Activated CD4-positive, alpha-beta memory T cell treated with anti-CD3 and anti-CD28 coated beads for 36 hours (primary cell): ENCODE results near the gene ZNF574. TPM values are rescaled to one million over a fixed set of nuclear protein-coding genes. Genes with fewer than 3 reads are reported as not detected.
"Not testable (repeated sequence)": the region's sequence is repeated elsewhere in the genome, so short reads cannot be mapped to it uniquely, and the experiment has no call there.

Experiments
- CTCF ChIA-PET: fragments of 350-600 bp; sonication (Branson Sonifier 250); formaldehyde crosslinking; loops from one replicate; lab custom pipeline; 2021; ENCODE audit warnings: antibody characterized with exemption, inconsistent platforms; lab: Charles Lee
- POLR2A ChIA-PET: fragments of 350-600 bp; sonication (Branson Sonifier 250); formaldehyde crosslinking; loops from one replicate; lab custom pipeline; 2021; ENCODE audit warnings: antibody characterized with exemption; lab: Charles Lee
- DNase-seq: peaks from one replicate; pipeline ENCODE4 v3.0.0-alpha.2; 2020
- H3K27ac Mint-ChIP-seq: one replicate; pipeline ENCODE4 v1.8.0; 2021; ENCODE audit warnings: mixed read lengths
- H3K27me3 Mint-ChIP-seq: one replicate; pipeline ENCODE4 v1.8.0; 2021; ENCODE audit warnings: mixed read lengths
- H3K36me3 Mint-ChIP-seq: one replicate; pipeline ENCODE4 v1.8.0; 2021; ENCODE audit warnings: mixed read lengths
- H3K4me1 Mint-ChIP-seq: one replicate; pipeline ENCODE4 v1.8.0; 2021; ENCODE audit warnings: low read depth, mixed read lengths
- H3K4me3 Mint-ChIP-seq: one replicate; pipeline ENCODE4 v1.8.0; 2021; ENCODE audit warnings: mild to moderate bottlenecking, mixed read lengths
- H3K9me3 Mint-ChIP-seq: one replicate; pipeline ENCODE4 v1.8.0; 2021; ENCODE audit warnings: mixed read lengths
- intact Hi-C: fragments of 100-400 bp; cut with micrococcal nuclease; formaldehyde crosslinking; loops from one replicate; pipeline ENCODE4 v1.15.1; 2023
- total RNA-seq, 2 experiments: library from RNA; stranded (reverse); gene quantifications; one replicate each; pipeline ENCODE4 v1.2.3, GENCODE V29; 2021

The ZNF574 gene
- total RNA-seq, 2 experiments from 2014 or later = 12.2 to 13.2 TPM

DNA sequence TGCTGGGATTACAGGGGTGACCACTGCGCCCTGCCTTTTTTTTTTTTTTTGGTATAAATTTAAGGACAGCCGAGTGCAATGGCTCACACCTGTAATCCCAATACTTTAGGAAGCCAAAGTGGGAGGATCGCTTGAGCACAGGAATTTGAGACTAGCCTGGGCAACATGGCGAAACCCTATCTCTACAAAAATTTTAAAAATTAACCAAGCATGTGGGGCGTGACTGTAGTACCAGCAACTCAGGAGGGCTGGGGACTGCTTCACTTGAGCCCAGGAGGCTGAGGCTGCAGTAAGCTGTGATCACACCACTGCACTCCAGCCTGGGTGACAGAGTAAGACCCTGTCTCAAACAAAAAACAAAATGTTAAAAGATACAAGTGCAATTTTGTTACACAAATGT, 21.5 kb downstream of the ZNF574 start:
- Mint-ChIP-seq H3K4me3 (no peak overlapping the region), H3K9me3 (no peaks in the 10 kb centered on the region), H3K27ac (no peak overlapping the region), H3K27me3 (no peaks in the 10 kb centered on the region), H3K36me3 (peaks cover 51% of the 10 kb centered on the region), H3K4me1 (no peaks in the 10 kb centered on the region)
- DNase-seq = no peak
- intact Hi-C loops = no loop called here
- ChIA-PET POLR2A (interaction anchor here (0.6 kb wide), 1 partner anchor 21 kb away, joined by 4 read pairs; no protein-coding TSS in a partner anchor), CTCF (interaction anchor here (1.0 kb wide), 1 partner anchor 63 kb away, joined by 3 read pairs; no protein-coding TSS in a partner anchor)

DNA sequence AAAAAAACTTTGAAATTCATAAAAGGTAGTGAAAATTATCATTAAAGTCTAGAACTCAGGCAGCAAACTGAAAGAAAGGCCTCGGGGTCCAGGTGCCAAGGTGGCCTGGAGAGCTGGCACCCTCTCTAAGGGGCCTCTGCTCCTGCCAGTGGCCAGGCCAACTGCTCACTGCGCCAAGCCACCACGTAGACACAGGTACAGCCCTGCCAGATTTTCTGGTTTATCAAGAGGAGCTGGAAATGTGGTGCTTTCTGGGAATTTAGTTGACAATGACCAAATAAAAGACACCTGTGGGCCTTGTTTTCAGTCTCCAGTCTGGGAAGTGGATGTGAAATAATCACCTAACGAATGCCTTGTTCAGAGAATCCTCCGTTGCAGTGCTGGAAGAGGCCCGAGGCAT, 22.8 kb downstream of the ZNF574 start:
- no peak overlapping the region for H3K4me3 Mint-ChIP-seq

DNA sequence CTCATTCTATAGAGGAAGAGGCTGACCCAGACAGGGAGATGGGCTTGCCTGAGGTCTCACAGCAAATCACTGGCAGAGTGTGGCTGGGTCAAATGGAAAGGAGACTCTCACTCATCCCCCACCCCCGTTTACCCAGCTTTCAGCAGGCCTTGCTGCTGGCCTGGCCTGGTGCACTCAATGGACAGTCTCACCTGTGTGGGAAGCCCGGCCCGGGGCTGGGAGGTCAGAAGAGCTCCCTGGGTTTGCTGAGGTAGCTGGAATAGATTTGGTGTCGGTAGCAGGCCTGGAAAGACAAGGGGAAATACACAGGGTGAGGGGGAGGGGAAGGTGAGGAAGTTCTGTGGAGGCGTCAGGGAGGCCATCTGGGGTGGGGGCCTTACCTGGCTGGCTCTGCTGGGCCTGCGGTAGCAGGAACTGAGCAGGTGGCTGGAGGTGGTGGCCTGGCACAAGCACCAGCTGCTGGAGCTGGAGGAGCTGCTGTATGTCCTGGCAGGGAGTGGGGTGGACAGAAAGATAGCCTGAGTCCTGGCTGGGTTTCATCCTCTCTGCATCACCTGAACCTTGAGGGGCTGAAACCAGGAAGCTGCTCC, 23.5 kb downstream of the ZNF574 start:
- intact Hi-C loops = no loop called here
- H3K36me3 Mint-ChIP-seq = peaks cover 46% of the 10 kb centered on the region
- H3K4me1 Mint-ChIP-seq = peaks cover 2% of the 10 kb centered on the region
- no peaks in the 10 kb centered on the region for H3K9me3 Mint-ChIP-seq
- H3K27me3 Mint-ChIP-seq = no peaks in the 10 kb centered on the region
- POLR2A ChIA-PET = no interaction called here
- H3K27ac Mint-ChIP-seq = no peak overlapping the region
- no peak overlapping the region for H3K4me3 Mint-ChIP-seq
- CTCF ChIA-PET = interaction anchor here (0.6 to 1.7 kb wide), 2 partner anchors 9 to 346 kb away, joined by 6 to 11 read pairs; no protein-coding TSS in a partner anchor
- no peak for DNase-seq

More for the DNA sequence above, 22.8 kb downstream of the ZNF574 start:
- no peak for DNase-seq
- H3K9me3 Mint-ChIP-seq = no peaks in the 10 kb centered on the region
- ChIA-PET POLR2A (no interaction called here), CTCF (interaction anchor here (0.8 to 1.7 kb wide), 2 partner anchors 9 to 86 kb away, joined by 3 to 11 read pairs; no protein-coding TSS in a partner anchor)
- no peak overlapping the region for H3K27ac Mint-ChIP-seq
- H3K36me3 Mint-ChIP-seq = peaks cover 50% of the 10 kb centered on the region
- H3K4me1 Mint-ChIP-seq = peaks cover 2% of the 10 kb centered on the region
- intact Hi-C loops = no loop called here
- no peaks in the 10 kb centered on the region for H3K27me3 Mint-ChIP-seq

DNA sequence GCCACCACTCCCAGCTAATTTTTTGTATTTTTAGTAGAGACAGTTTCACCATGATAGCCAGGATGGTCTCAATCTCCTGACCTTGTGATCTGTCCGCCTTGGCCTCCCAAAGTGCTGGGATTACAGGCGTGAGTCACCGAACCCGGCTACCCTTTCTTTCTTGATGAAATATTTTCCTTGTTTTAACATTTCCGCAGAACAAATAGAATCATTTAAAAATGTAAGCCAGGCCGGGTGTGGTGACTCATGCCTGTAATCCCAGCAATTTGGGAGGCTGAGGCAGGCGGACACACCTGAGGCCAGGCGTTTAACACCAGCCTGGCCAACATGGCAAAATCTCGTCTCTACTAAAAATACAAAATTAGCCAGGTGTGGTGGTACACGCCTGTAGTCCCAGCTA, 24.3 kb downstream of the ZNF574 start:
- POLR2A ChIA-PET, H3K4me3 Mint-ChIP-seq, H3K4me1 Mint-ChIP-seq, H3K27me3 Mint-ChIP-seq, H3K9me3 Mint-ChIP-seq, DNase-seq, H3K27ac Mint-ChIP-seq, intact Hi-C loops: not testable (repeated sequence)
- CTCF ChIA-PET = interaction anchor here (0.6 to 1.7 kb wide), 3 partner anchors 8 to 347 kb away, joined by 3 to 11 read pairs (median 6); no protein-coding TSS in a partner anchor
- H3K36me3 Mint-ChIP-seq = peaks cover 45% of the 10 kb centered on the region

DNA sequence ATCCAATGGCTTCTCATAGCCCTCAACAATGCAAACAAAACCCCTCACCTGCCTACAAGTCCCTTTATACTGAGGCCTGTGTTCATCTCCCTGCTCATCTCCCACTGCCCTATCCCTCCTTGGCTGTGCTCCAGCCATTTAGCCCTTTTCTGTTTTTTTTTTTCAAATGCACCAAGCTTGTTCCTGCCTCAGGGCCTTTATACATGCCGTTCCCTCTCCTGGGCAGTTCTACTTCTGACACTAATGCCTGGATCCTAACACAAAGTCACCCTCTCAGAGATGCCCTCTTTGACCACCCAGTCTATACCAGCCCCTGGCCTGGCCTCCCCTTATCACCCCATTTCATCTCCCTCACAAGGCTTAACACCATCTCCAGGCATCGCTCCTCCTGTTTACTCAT, 26.9 kb downstream of the ZNF574 start:
- DNase-seq = no peak
- no peaks in the 10 kb centered on the region for H3K9me3 Mint-ChIP-seq
- no peaks in the 10 kb centered on the region for H3K27me3 Mint-ChIP-seq
- POLR2A ChIA-PET = no interaction called here
- CTCF ChIA-PET = interaction anchor here (1.5 kb wide), 1 partner anchor 84 kb away, joined by 5 read pairs; no protein-coding TSS in a partner anchor
- H3K36me3 Mint-ChIP-seq = peaks cover 38% of the 10 kb centered on the region
- H3K4me3 Mint-ChIP-seq = no peak overlapping the region
- no peak overlapping the region for H3K27ac Mint-ChIP-seq
- intact Hi-C loops = no loop called here
- peaks cover 19% of the 10 kb centered on the region for H3K4me1 Mint-ChIP-seq

DNA sequence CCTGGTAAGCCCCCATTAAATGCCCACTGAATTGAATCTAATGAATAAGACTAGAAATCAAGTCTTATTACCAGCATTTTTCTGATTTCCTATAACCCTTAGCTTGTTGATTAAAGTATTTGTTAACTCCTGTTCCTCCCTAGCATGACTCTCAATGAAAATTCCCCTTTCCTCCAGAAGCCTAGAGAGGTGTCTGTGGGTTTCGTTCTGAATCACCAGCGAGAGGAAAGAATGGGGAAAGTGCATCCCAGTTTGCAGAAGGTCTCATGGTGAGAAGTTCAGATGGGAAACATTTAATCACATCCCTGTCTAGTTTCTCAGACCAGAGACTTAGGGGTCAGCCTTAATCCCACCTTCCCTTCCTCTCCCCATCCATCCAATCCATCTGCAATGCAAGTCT, 29.4 kb downstream of the ZNF574 start:
- CTCF ChIA-PET = no interaction called here

DNA sequence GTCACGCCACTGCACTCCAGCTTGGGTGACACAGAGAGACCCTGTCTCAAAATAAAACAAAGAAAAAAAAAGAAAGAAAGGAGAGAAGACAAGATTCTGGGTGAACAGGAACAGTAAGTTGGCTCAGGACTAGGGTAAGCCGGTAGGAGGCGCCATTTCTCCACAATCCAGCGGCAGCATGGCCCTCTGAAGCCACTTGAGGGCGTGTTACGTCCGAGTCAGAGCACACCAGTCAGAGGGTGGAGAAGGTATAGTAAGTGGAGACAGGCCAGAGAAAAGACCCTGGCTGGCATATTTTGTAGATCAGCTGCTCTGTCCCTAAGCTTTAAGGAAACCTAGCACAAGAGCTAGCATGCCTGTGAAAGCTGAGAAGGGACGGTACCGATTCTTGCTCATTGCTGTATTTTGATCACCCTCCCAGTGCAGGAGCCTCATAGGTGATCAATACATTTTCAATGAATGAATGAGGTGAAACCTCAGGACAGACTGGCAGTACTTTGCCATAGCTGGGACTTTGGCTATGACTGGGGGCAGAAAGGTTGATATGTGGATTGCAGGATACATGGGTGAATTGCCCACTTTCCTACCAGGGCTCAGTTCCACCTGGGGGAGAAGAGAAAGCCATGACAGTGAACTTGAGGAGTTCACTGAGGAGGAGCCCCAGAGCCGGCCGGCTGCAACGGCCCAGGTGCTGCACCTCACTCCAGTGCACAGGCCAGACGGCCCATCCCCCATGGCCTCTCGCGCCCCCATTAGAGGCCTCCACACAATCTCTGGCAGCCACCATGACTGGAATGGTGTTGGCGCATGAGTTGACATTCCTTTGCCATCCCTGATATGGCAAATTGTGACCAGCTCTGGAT, 32.8 kb downstream of the ZNF574 start:
- no peak overlapping the region for H3K4me3 Mint-ChIP-seq
- POLR2A ChIA-PET = interaction anchor here (1.3 kb wide), 1 partner anchor 24 kb away, joined by 3 read pairs; no protein-coding TSS in a partner anchor
- H3K27ac Mint-ChIP-seq = no peak overlapping the region
- no peaks in the 10 kb centered on the region for H3K27me3 Mint-ChIP-seq
- H3K4me1 Mint-ChIP-seq = peaks cover 55% of the 10 kb centered on the region
- H3K9me3 Mint-ChIP-seq = no peaks in the 10 kb centered on the region
- intact Hi-C loops = loop anchor here (1.0 to 2.0 kb wide), 5 partner anchors 15 to 217 kb away; partner anchors contain the start of genes GSK3A and MEGF8
- CTCF ChIA-PET = interaction anchor here (0.6 to 9.3 kb wide), 45 partner anchors 9 to 710 kb away, joined by 3 to 82 read pairs (median 4); partner anchors contain the start of genes DEDD2, GSK3A, POU2F2 and ZNF526
- H3K36me3 Mint-ChIP-seq = peaks cover 31% of the 10 kb centered on the region
- DNase-seq = peak; percentile 94

More for the DNA sequence above, 29.4 kb downstream of the ZNF574 start:
- Mint-ChIP-seq H3K9me3 (no peaks in the 10 kb centered on the region), H3K36me3 (peaks cover 25% of the 10 kb centered on the region), H3K27ac (peak overlapping the region; percentile 19), H3K4me1 (peaks cover 29% of the 10 kb centered on the region), H3K27me3 (no peaks in the 10 kb centered on the region), H3K4me3 (no peak overlapping the region)
- POLR2A ChIA-PET = no interaction called here
- DNase-seq = no peak
- intact Hi-C loops = no loop called here

DNA sequence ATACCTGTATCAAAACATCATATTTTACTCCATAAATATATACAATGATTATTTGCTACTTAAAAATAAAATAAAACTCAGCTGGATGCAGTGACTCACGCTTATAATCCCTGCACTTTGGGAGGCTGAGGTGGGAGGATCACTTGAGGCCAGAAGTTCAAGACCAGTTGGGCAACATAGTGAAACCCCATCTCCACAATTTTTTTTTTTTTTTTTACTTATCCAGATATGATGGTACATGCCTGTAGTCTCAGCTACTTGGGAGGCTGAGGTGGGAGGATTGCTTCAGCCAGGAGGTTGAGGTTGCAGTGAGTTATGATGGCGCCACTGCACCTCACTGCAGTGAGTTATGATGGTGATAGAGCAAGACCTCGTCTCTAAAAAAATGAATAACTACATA, 33.9 kb downstream of the ZNF574 start:
- CTCF ChIA-PET = interaction anchor here (0.9 to 9.3 kb wide), 12 partner anchors 10 to 329 kb away, joined by 3 to 82 read pairs (median 12); partner anchors contain the start of genes GSK3A and POU2F2
- Mint-ChIP-seq H3K27ac (no peak overlapping the region), H3K4me3 (no peak overlapping the region), H3K36me3 (peaks cover 32% of the 10 kb centered on the region), H3K9me3 (no peaks in the 10 kb centered on the region), H3K4me1 (peaks cover 58% of the 10 kb centered on the region), H3K27me3 (no peaks in the 10 kb centered on the region)
- POLR2A ChIA-PET = interaction anchor here (1.3 kb wide), 1 partner anchor 23 kb away, joined by 3 read pairs; no protein-coding TSS in a partner anchor
- intact Hi-C loops = loop anchor here (2.0 kb wide), 1 partner anchor 133 kb away; the partner anchor contains the start of gene GSK3A
- no peak for DNase-seq

DNA sequence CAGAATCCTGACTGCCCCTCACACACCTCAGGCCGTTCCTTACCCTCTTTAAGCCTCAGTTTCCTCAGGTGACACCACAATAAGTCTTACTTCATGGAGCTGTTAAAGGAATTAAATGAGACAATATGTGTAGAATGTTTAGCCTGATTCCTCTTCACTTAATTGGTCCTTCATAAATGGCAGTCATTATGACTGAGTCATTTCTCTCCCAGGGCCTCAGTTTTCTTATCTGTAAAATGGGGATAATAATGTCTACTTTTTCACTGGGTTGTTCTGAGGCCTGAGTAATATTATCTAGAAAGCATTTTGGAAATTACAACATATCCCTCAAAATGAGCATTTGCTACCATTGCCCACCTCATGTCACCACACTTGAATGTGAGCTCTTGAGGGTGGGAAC, 34.7 kb downstream of the ZNF574 start:
- no peak overlapping the region for H3K4me3 Mint-ChIP-seq
- no peaks in the 10 kb centered on the region for H3K9me3 Mint-ChIP-seq
- DNase-seq = no peak
- CTCF ChIA-PET = interaction anchor here (0.7 to 9.3 kb wide), 8 partner anchors 9 to 290 kb away, joined by 3 to 82 read pairs (median 6); partner anchors contain the start of gene POU2F2
- intact Hi-C loops = no loop called here
- peaks cover 51% of the 10 kb centered on the region for H3K4me1 Mint-ChIP-seq
- peak overlapping the region; percentile 71 for H3K27ac Mint-ChIP-seq
- POLR2A ChIA-PET = interaction anchor here (0.6 to 1.0 kb wide), 2 partner anchors 13 to 169 kb away, joined by 3 read pairs; no protein-coding TSS in a partner anchor
- no peaks in the 10 kb centered on the region for H3K27me3 Mint-ChIP-seq
- peaks cover 34% of the 10 kb centered on the region for H3K36me3 Mint-ChIP-seq

DNA sequence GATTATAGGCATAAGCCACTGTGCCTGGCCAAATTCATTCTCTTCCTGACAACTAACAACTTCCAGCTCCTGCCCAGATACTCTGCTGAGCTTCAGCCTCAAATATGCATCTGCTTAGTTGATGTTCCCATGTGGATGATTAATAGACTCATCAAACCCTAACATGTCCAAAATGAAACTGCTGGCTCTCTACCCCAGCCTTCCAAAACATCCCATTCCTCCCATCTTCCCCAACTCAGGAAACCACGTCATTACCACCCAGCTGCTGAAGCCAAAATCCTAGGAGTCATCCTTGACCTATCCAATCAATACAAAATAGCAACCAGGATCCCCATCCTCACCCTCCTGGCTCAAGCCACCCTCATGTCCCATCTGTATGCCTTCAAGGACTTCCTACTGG, 35.4 kb downstream of the ZNF574 start:
- intact Hi-C loops = no loop called here
- peak overlapping the region; percentile 71 for H3K27ac Mint-ChIP-seq
- POLR2A ChIA-PET = interaction anchor here (1.0 kb wide), 1 partner anchor 12 kb away, joined by 3 read pairs; no protein-coding TSS in a partner anchor
- H3K36me3 Mint-ChIP-seq = peaks cover 41% of the 10 kb centered on the region
- H3K4me3 Mint-ChIP-seq = no peak overlapping the region
- DNase-seq = no peak
- peaks cover 44% of the 10 kb centered on the region for H3K4me1 Mint-ChIP-seq
- CTCF ChIA-PET = interaction anchor here (0.7 to 9.3 kb wide), 5 partner anchors 12 to 73 kb away, joined by 3 to 82 read pairs (median 10); partner anchors contain the start of gene POU2F2
- no peaks in the 10 kb centered on the region for H3K27me3 Mint-ChIP-seq
- no peaks in the 10 kb centered on the region for H3K9me3 Mint-ChIP-seq

DNA sequence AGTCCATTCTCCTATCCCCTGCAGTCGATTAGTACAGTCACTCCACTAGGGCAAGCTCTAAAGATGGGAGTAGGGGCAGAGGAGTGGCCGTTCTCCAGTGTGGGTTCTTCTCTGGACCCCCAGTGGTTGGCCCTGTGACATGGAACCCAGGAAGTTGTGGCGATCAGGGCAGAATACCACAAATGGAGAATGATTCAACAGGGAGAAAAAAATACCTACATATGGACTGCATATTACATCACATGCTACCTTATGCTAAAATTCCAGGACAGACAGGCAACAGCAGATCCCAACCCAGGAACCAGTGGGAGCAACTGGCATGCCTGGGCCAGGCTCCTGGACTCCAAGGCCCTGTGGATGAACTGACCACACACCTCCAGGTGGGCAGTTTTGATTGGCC, 35.8 kb downstream of the ZNF574 start:
- ChIA-PET CTCF (interaction anchor here (1.3 to 9.3 kb wide), 3 partner anchors 12 to 73 kb away, joined by 10 to 82 read pairs (median 43); partner anchors contain the start of gene POU2F2), POLR2A (no interaction called here)
- peaks cover 44% of the 10 kb centered on the region for H3K4me1 Mint-ChIP-seq
- no peaks in the 10 kb centered on the region for H3K27me3 Mint-ChIP-seq
- H3K27ac Mint-ChIP-seq = peak overlapping the region; percentile 71
- H3K4me3 Mint-ChIP-seq = no peak overlapping the region
- intact Hi-C loops = no loop called here
- no peaks in the 10 kb centered on the region for H3K9me3 Mint-ChIP-seq
- no peak for DNase-seq
- peaks cover 42% of the 10 kb centered on the region for H3K36me3 Mint-ChIP-seq
